Measurements from ENCODE around the gene MID2. TPM values are rescaled to one million over a fixed set of nuclear protein-coding genes. Genes with fewer than 3 reads are reported as not detected.

The MID2 gene, protein sequence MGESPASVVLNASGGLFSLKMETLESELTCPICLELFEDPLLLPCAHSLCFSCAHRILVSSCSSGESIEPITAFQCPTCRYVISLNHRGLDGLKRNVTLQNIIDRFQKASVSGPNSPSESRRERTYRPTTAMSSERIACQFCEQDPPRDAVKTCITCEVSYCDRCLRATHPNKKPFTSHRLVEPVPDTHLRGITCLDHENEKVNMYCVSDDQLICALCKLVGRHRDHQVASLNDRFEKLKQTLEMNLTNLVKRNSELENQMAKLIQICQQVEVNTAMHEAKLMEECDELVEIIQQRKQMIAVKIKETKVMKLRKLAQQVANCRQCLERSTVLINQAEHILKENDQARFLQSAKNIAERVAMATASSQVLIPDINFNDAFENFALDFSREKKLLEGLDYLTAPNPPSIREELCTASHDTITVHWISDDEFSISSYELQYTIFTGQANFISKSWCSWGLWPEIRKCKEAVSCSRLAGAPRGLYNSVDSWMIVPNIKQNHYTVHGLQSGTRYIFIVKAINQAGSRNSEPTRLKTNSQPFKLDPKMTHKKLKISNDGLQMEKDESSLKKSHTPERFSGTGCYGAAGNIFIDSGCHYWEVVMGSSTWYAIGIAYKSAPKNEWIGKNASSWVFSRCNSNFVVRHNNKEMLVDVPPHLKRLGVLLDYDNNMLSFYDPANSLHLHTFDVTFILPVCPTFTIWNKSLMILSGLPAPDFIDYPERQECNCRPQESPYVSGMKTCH
- 6.4 TPM in 2 replicates for total RNA-seq

GRCh38 chrX:107825698-107826237 is at the start of gene MID2:
Gene MID2 (plus strand): TSS chrX:107825866. CDS start chrX:107826427, 561 bp downstream.

DNA sequence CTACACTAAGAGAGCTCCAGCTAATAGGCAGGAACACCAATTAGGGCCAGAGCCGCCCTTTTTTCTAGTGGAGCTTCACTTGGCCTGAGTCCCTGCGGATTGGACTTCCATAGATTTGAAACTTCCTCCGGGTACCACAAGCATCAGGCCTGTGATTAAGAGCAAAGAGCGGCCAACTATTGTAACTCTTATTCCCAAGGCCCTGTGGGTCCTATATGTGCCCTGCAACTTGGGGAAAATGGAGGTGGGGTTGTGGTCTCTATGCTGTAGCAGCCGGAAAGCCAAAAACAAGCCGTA is 48.2 kb upstream of the MID2 start, which contains the start of gene NCBP2L:
Gene NCBP2L, plus strand, starts transcription at position 198 of the 297 bp plus-strand sequence. CDS start 16,488 bp downstream, outside the sequence.

Other genes starting within 250 kb of the MID2 start
- 23.5 and 27.1 TPM in 2 replicates for gene PRPS1, start 197.4 kb upstream of the MID2 start, total RNA-seq
- gene TSC22D3, start 50.1 kb upstream of the MID2 start, total RNA-seq = 106 TPM in 2 replicates
- not detected in 2 replicates for gene NCBP2L, start 48.1 kb upstream of the MID2 start, total RNA-seq
- not detected in 2 replicates for gene TEX13B, start 156.5 kb downstream of the MID2 start, total RNA-seq
- gene VSIG1, start 219.2 kb downstream of the MID2 start, total RNA-seq = not detected in 2 replicates